GM12891 (cell line): ENCODE measurements around the gene TMEM255B.

Experiments used
- POLR2A ChIP-seq: IDR thresholded peaks from 2 replicates; pipeline ENCODE4 v1.6.1; 2011; ENCODE audit warnings: low read depth, low read length, control low read depth
- POLR2AphosphoS5 ChIP-seq: IDR thresholded peaks from 2 replicates; pipeline ENCODE4 v1.6.1; 2011; ENCODE audit warnings: low read depth, low read length, control low read depth

DNA sequence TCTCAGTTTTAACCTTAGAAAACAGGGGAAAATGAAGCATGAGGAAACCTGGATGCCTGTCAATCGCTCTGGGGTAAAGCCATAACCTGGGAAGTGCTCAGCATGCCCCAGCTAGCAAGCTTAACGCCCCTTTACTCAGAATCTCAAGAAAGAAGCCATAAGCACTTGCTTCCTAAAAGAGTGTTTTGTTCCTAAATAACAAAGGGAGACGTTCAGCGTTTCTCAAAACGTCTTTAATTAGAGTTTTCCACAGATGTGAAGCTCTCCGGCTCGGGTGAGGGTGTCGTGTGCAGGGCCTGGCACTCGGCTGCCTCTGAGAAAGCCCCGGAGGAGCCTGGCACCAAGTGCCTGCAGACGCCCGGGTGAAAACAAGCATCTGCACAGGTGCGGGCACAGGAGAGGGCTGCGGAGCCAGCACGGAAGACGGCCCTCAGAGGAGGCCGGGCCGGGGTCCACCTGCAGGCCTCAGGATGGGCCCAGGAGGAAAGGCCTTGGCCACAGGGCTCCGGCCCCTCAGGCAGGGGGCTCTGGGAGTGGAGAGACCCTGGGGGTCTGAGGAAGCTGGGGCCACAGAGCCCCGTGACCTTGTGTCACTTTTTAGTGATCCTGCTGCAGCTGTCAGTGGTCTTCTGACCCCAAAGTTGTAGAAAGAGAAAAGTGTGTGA lies 98.6 kb downstream of the TMEM255B start:
- TF ChIP-seq POLR2A (no peak), POLR2AphosphoS5 (no peak)
